ENCODE results near the gene TTC22. TPM values are rescaled to one million over a fixed set of nuclear protein-coding genes. Genes with fewer than 3 reads are reported as not detected.

TTC22 gene
- polyA plus RNA-seq, 3 donors, result 0.04 TPM; not detected in 2

- H3K4me3 ChIP-seq (replicated peaks in 1 of 3; ENCODE audit: low read depth in 2 of 3, low read length in 3 of 3), result no peak overlapping the region
- H3K4me1 Mint-ChIP-seq, result no peaks in the 10 kb centered on the region
- DNase-seq, result no peak
- H3K4me1 ChIP-seq (ENCODE audit: control insufficient read depth in 1 of 2, insufficient read depth in 2 of 2, low read length in 2 of 2), result no peaks in the 10 kb centered on the region
- H3K36me3 Mint-ChIP-seq, result no peaks in the 10 kb centered on the region
- WGBS (ENCODE audit: insufficient coverage), result 14% methylated on average over 1 of the region's 5 CpGs
- no peak overlapping the region for H3K4me3 Mint-ChIP-seq
- H3K9me3 ChIP-seq (replicated peaks in 1 of 2; ENCODE audit: control insufficient read depth in 1 of 2, insufficient read depth in 1 of 2, low read length in 2 of 2), result peaks cover 0 to 7% of the 10 kb centered on the region in 2 donors
- no peaks in the 10 kb centered on the region for H3K36me3 ChIP-seq (replicated peaks in 1 of 2; ENCODE audit: control insufficient read depth in 1 of 2, insufficient read depth in 2 of 2, low read length in 2 of 2)
- no peak for TF ChIP-seq CTCF (IDR thresholded peaks at IDR 0.05)
- H3K27me3 Mint-ChIP-seq (ENCODE audit: low read depth in 3 of 3), result peaks cover 1 to 7% (median 2%) of the 10 kb centered on the region in 3 donors
- no peaks in the 10 kb centered on the region for H3K79me2 ChIP-seq (ENCODE audit: insufficient read depth, low read length)
- no peak overlapping the region for H3K27ac Mint-ChIP-seq
- no peaks in the 10 kb centered on the region for H3K27me3 ChIP-seq (ENCODE audit: control insufficient read depth in 2 of 2, insufficient read depth in 2 of 2, low read length in 2 of 2)
- H2AFZ ChIP-seq (ENCODE audit: insufficient read depth, low read depth, low read length, poor library complexity, severe bottlenecking), result no peak overlapping the region
- peaks cover 3 to 15% (median 7%) of the 10 kb centered on the region in 7 donors for H3K9me3 Mint-ChIP-seq
- H3K4me2 ChIP-seq (replicated peaks; ENCODE audit: extremely low read depth, low read length, poor library complexity, severe bottlenecking), result no peak overlapping the region
- no peak overlapping the region for H3K27ac ChIP-seq (ENCODE audit: low read depth in 1 of 2, low read length in 2 of 2)
- intact Hi-C loops (cut with micrococcal nuclease), result no loop called here
- H4K20me1 ChIP-seq (ENCODE audit: insufficient read depth, low read length), result no peaks in the 10 kb centered on the region
- no peak overlapping the region for H3K9ac ChIP-seq (ENCODE audit: insufficient read depth, low read length, poor library complexity, severe bottlenecking)
Measured at GRCh38 chr1:54835970-54836369, 34.8 kb upstream of the TTC22 start.

- H2AFZ ChIP-seq (ENCODE audit: insufficient read depth, low read depth, low read length, poor library complexity, severe bottlenecking), result no peak overlapping the region
- 92% methylated on average over 3 of the region's 6 CpGs for WGBS (ENCODE audit: insufficient coverage)
- no peak overlapping the region for H3K27ac ChIP-seq (ENCODE audit: low read depth in 1 of 2, low read length in 2 of 2)
- no peak overlapping the region for H3K4me2 ChIP-seq (replicated peaks; ENCODE audit: extremely low read depth, low read length, poor library complexity, severe bottlenecking)
- H3K36me3 ChIP-seq (replicated peaks in 1 of 2; ENCODE audit: control insufficient read depth in 1 of 2, insufficient read depth in 2 of 2, low read length in 2 of 2), result no peaks in the 10 kb centered on the region
- peaks cover 5 to 21% (median 9%) of the 10 kb centered on the region in 7 donors for H3K9me3 Mint-ChIP-seq
- H3K27me3 ChIP-seq (ENCODE audit: control insufficient read depth in 2 of 2, insufficient read depth in 2 of 2, low read length in 2 of 2), result no peaks in the 10 kb centered on the region
- no peaks in the 10 kb centered on the region for H4K20me1 ChIP-seq (ENCODE audit: insufficient read depth, low read length)
- intact Hi-C loops (cut with micrococcal nuclease), result no loop called here
- no peak for DNase-seq
- H3K4me1 ChIP-seq (ENCODE audit: control insufficient read depth in 1 of 2, insufficient read depth in 2 of 2, low read length in 2 of 2), result no peaks in the 10 kb centered on the region
- H3K27ac Mint-ChIP-seq, result no peak overlapping the region
- H3K4me3 Mint-ChIP-seq, result no peak overlapping the region
- no peak for TF ChIP-seq CTCF (IDR thresholded peaks at IDR 0.05)
- H3K79me2 ChIP-seq (ENCODE audit: insufficient read depth, low read length), result no peaks in the 10 kb centered on the region
- H3K9me3 ChIP-seq (replicated peaks in 1 of 2; ENCODE audit: control insufficient read depth in 1 of 2, insufficient read depth in 1 of 2, low read length in 2 of 2), result peaks cover 0 to 7% of the 10 kb centered on the region in 2 donors
- H3K4me3 ChIP-seq (replicated peaks in 1 of 3; ENCODE audit: low read depth in 2 of 3, low read length in 3 of 3), result no peak overlapping the region
- H3K27me3 Mint-ChIP-seq (ENCODE audit: low read depth in 3 of 3), result peaks cover 1 to 7% (median 2%) of the 10 kb centered on the region in 3 donors
- no peak overlapping the region for H3K9ac ChIP-seq (ENCODE audit: insufficient read depth, low read length, poor library complexity, severe bottlenecking)
- no peaks in the 10 kb centered on the region for H3K4me1 Mint-ChIP-seq
- no peaks in the 10 kb centered on the region for H3K36me3 Mint-ChIP-seq
Measured at GRCh38 chr1:54835131-54835898, 34.2 kb upstream of the TTC22 start.
